T-helper 1 cell treated with Interleukin-12 subunit alpha and Interleukin-12 subunit beta and Interleukin-4 antibody, amounts not matched to agents 30 μg/mL and 1 μg/mL, for 36 hours (primary cell): Measurements from ENCODE around the gene ZDHHC21.
A peak's percentile ranks its signal among the peaks of the same experiment; 100 is the strongest.

Experiments used
- H3K27ac Mint-ChIP-seq: one replicate; pipeline ENCODE4 v1.8.0; 2021; ENCODE audit warnings: mild to moderate bottlenecking, mixed read lengths
- H3K27me3 Mint-ChIP-seq: one replicate; pipeline ENCODE4 v1.8.0; 2021; ENCODE audit warnings: low read depth, mixed read lengths
- H3K36me3 Mint-ChIP-seq: one replicate; pipeline ENCODE4 v1.8.0; 2021; ENCODE audit warnings: low read depth, mixed read lengths
- H3K4me1 Mint-ChIP-seq: one replicate; pipeline ENCODE4 v1.8.0; 2021; ENCODE audit warnings: low read depth, mixed read lengths
- H3K4me3 Mint-ChIP-seq: one replicate; pipeline ENCODE4 v1.8.0; 2021; ENCODE audit warnings: mild to moderate bottlenecking, moderate library complexity, mixed read lengths
- H3K9me3 Mint-ChIP-seq: one replicate; pipeline ENCODE4 v1.8.0; 2021; ENCODE audit warnings: mixed read lengths

ZDHHC21 gene

DNA sequence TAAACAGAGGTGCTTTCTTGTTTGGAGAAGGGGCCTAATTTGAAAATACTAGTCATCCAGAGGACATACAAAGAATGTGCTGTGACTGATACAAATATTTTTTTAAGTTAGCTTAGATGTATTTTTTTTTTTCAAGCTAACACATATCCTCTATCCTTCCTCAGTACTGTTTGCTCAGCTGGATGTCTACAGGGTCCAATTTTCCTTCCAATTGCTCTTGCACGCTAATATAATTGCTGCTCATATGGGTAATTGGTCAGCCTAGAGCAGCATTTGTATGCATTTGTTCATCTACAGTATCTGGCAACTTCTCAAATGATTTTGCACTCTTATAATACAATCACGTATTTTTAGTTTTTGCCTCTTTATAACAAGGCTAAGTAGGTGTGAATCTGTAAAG lies 84.7 kb downstream of the ZDHHC21 start:
- Mint-ChIP-seq H3K9me3 (no peaks in the 10 kb centered on the region), H3K27ac (no peak overlapping the region), H3K4me3 (no peak overlapping the region), H3K36me3 (peaks cover 3% of the 10 kb centered on the region), H3K4me1 (no peaks in the 10 kb centered on the region), H3K27me3 (no peaks in the 10 kb centered on the region)

DNA sequence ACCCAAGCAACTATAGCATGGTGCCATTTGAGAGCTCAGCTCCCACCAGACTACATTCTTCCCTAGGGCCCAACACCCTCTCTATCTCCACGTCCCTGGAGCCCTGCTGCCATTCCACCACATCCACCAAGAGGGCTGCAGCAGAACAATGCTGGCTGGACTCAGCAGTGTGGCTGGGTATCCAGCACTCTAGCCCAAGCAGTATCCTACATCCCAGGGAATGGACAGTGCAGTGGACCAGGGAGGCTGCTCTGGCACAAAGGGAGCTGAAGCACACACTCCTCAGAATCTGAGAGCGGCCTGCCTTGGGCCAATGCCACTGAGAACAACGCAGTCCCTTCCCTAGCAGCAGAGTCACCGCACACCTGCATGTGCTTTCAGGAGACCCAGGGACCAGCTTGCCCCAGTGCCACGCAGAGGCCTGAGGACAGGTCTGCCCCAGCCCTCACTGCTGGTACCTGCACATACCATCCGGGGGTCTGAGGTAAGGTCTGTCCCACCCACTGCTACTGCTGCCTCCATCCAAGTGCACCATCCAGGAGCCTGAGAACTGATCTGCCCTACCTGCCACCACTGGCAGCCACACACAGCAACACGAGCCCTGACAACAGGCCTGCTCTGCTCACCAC lies 95.9 kb downstream of the ZDHHC21 start:
- H3K36me3 Mint-ChIP-seq: peaks cover 21% of the 10 kb centered on the region

DNA sequence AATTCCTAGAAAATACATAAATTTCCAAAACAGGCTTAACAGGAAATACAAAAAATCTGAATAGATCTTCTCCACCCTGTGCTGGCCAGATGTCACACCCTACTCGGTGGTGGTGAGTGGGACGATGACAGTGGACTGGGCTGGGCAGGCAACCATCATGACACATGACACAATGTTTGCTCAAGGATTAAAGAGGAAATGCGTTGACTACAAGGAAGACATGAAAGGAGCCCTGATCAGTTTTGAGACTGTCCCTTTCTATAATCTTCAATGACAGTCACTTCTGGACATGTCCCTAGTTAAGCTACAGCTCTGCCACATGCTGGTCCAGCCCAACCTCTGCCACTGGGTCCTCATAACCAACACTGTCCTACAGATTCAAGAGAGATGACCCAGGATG lies 99.8 kb downstream of the ZDHHC21 start:
- H3K9me3 Mint-ChIP-seq: peaks cover 13% of the 10 kb centered on the region
- no peak overlapping the region for H3K27ac Mint-ChIP-seq
- no peak overlapping the region for H3K4me3 Mint-ChIP-seq
- no peaks in the 10 kb centered on the region for H3K27me3 Mint-ChIP-seq
- no peaks in the 10 kb centered on the region for H3K4me1 Mint-ChIP-seq
- H3K36me3 Mint-ChIP-seq: peaks cover 19% of the 10 kb centered on the region

More for the DNA sequence above, 95.9 kb downstream of the ZDHHC21 start:
- Mint-ChIP-seq H3K27ac (no peak overlapping the region), H3K4me3 (no peak overlapping the region), H3K27me3 (no peaks in the 10 kb centered on the region), H3K9me3 (peaks cover 16% of the 10 kb centered on the region), H3K4me1 (no peaks in the 10 kb centered on the region)

DNA sequence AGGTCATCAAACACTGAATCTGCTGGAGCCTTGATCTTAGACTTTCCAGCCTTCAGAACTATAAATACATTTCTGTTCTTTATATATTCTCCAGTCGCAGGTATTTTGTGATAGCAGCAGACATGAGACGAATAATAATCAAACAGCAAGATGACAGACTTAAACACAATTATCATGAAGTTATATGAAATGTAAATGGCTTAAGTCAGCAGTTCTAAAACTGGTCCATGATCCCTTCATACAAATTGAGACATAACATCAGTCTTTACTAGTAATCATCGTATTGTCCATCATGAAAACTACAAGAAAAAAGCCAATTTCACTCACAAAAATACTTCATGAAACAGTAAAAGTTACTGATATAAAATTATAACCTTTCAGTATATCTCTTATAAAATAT lies 101.8 kb downstream of the ZDHHC21 start:
- H3K9me3 Mint-ChIP-seq: peaks cover 13% of the 10 kb centered on the region
- peaks cover 13% of the 10 kb centered on the region for H3K36me3 Mint-ChIP-seq
- no peak overlapping the region for H3K4me3 Mint-ChIP-seq
- no peaks in the 10 kb centered on the region for H3K4me1 Mint-ChIP-seq
- H3K27ac Mint-ChIP-seq: no peak overlapping the region
- no peaks in the 10 kb centered on the region for H3K27me3 Mint-ChIP-seq

DNA sequence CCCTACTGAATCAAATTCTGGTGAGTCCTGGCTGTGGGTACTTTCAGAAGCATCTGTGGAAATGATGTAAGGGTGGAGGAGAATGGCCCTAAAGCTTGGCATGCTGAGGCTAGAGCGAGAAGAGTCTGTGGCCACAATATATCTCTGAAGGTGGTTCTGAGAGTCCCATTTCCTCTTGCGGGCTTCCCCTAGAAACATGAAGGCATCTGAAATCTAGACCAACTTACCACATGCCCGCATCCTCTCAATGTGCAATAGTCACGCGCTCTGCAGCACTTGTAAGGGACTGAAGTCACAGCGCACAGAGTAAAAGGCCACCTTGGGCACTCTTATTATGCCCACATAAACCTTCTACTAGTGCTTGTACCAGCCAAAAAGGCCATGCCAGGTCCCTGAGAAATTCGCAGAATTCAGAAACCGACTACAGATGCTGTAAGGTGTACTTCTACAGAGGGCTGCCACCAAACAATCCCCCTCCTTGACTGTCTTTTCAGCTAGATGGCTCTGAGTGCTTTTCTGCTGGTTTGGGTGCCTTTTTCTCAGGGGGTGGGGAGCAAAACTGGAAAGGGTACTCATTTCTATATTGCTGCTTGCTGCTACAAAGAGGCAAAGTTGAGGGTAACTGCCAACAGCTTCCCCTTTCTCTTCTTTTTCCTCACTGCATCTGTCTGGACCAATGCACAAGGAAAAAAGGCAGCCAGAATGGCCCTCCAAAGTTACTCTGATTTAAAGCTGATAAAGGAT lies 107.3 kb downstream of the ZDHHC21 start:
- Mint-ChIP-seq H3K27ac (peak overlapping the region; percentile 21), H3K27me3 (peaks cover 22% of the 10 kb centered on the region), H3K36me3 (peaks cover 2% of the 10 kb centered on the region), H3K9me3 (peaks cover 13% of the 10 kb centered on the region), H3K4me1 (peaks cover 9% of the 10 kb centered on the region), H3K4me3 (no peak overlapping the region)

DNA sequence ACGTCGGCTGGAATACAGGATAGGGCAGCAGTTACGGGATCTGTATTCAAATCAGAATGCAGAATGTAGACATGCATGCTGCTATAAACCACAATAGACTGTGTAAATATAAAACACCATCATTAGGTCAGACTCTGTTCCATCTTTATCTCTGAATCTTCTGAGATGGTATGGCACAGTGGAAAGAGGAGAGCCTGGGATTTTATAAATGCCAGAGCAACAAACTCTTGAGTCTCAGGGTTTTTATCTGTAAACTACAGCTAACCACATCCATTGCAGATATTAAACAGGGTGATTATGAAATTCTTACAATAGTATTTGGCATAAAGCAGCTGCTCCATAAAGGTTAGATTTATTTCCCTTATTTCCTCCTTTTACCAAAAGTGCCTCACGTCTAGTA lies 108.7 kb downstream of the ZDHHC21 start:
- Mint-ChIP-seq H3K9me3 (peaks cover 26% of the 10 kb centered on the region), H3K4me1 (peaks cover 9% of the 10 kb centered on the region), H3K27me3 (peaks cover 22% of the 10 kb centered on the region), H3K4me3 (no peak overlapping the region), H3K27ac (no peak overlapping the region), H3K36me3 (peaks cover 2% of the 10 kb centered on the region)

DNA sequence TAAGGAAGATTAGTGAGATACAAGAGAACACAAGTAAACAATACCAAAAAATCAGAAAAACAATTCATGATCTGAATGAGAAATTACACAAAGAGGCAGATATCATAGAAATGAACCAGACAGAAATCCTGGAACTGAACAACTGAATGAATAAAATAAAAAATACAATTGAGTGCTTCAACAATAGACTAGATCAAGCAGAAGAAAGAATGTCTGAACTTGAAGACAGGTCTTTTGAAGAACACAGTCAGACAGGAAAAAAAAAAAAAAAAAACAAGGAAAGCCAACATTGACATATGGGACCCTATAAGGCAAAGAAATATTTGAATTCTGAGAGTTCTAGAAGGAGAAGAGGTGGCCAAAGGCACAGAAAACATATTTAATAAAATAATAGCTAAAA lies 115.2 kb downstream of the ZDHHC21 start:
- Mint-ChIP-seq H3K27ac (no peak overlapping the region), H3K4me3 (no peak overlapping the region), H3K27me3 (peaks cover 21% of the 10 kb centered on the region), H3K4me1 (no peaks in the 10 kb centered on the region), H3K9me3 (peaks cover 55% of the 10 kb centered on the region), H3K36me3 (no peaks in the 10 kb centered on the region)

DNA sequence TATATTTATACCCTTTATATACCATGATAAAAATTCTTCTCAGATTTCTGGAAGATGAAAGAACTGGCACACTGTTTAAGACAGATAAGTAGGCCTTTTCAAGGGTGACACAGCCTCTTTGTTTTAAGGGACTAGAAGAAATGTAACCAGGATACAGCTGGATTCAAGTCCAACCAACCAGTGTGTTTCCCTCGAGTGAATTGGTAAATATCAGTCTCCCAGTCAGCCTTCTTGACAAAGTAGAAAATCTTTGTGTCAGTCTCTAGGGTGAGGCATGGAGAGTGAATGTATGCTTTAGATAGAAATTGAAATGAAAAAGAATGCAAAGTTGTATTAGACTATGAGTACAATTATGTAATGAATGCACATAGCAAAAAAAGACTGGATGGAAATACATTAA lies 119.1 kb downstream of the ZDHHC21 start:
- H3K9me3 Mint-ChIP-seq: peaks cover 30% of the 10 kb centered on the region
- peaks cover 8% of the 10 kb centered on the region for H3K27me3 Mint-ChIP-seq
- no peaks in the 10 kb centered on the region for H3K4me1 Mint-ChIP-seq
- no peak overlapping the region for H3K4me3 Mint-ChIP-seq
- H3K27ac Mint-ChIP-seq: no peak overlapping the region
- no peaks in the 10 kb centered on the region for H3K36me3 Mint-ChIP-seq

DNA sequence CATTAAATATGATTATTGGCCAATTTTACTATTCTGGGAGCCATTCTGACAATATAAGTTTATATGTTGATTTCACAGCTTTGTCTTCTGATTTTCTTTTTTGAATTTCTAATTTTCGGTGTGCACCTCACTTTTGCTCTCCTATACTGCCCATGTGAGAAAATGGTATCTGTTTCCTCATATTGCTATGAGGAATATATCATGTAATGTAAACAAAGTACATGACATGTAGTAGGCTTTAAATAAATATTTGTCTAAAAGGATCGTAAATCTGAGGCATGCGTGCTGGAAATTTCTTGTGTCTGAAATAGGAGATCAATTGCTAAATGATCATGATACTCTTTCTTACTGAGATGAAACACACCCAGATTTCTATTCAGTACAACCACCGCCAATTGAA lies 119.9 kb downstream of the ZDHHC21 start:
- Mint-ChIP-seq H3K27me3 (peaks cover 8% of the 10 kb centered on the region), H3K4me3 (no peak overlapping the region), H3K36me3 (no peaks in the 10 kb centered on the region), H3K4me1 (no peaks in the 10 kb centered on the region), H3K27ac (no peak overlapping the region), H3K9me3 (peaks cover 23% of the 10 kb centered on the region)

DNA sequence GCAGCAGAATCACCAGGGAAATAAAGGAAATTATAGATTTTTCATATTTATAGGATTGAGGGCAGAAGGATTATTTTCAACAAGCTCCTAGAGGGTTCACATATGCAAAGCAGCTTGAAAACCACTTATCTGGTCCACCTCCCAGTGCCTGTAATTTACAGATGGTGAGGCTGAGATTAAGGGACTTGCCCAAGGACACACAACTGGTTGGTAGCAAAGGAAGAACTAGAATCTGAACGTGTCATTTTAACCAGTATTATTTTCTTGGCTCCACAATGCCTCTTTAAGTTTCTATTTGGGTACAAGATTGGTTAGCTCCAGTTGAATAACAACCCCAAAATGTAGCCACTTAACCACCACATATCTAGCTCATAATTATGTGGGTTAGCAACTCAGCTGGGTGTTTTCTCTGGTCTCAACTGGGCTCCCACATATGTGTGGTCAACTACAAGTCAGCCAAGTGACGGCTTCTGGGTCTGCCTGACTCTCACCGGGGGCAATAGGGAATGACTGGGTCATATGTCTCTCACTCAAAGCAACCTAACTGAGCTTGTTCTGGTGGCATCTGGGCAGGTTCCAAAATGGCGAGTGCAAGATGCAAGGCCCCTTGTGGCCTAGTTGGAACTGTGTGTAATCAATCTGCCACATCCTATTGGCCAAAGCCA lies 127.7 kb downstream of the ZDHHC21 start:
- H3K9me3 Mint-ChIP-seq: peaks cover 4% of the 10 kb centered on the region
- H3K4me3 Mint-ChIP-seq: no peak overlapping the region
- H3K27me3 Mint-ChIP-seq: peaks cover 5% of the 10 kb centered on the region
- peaks cover 1% of the 10 kb centered on the region for H3K4me1 Mint-ChIP-seq
- no peak overlapping the region for H3K27ac Mint-ChIP-seq
- no peaks in the 10 kb centered on the region for H3K36me3 Mint-ChIP-seq

DNA sequence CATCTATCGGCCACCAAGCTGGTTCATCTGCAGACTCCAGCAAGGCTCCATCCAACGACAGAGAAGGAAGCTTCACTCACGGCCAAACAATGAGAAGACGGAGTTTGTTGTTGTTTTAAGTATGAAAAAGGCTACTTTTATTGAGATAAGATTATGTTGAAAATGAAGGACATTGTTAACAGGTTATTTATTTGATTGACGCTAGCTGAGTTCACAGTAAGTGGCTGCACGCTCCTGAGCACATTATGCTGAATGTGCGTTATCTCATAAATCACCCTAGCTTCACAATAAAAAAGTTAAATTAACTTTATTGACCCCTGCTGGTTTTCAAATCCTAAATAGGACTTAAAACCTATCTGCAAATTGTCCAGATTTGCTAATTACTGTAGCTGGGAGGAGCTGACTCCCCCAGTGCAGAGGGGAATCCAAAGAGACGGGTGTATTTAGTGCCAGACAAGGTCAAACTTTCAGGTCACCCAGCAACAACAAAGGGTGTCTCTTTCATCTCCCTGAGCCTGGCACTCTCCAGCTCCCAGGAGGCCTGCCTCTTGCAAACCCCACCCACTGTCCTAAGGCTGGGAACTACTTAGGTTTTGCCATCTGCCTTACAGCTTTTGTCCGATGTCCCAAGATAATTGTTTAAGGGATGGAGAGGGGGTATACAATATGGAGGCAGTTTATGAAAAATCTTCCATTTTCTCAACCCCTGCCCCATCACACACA lies 129.2 kb downstream of the ZDHHC21 start:
- Mint-ChIP-seq H3K4me1 (peaks cover 4% of the 10 kb centered on the region), H3K9me3 (peaks cover 10% of the 10 kb centered on the region), H3K4me3 (no peak overlapping the region), H3K27ac (no peak overlapping the region), H3K27me3 (peaks cover 5% of the 10 kb centered on the region), H3K36me3 (no peaks in the 10 kb centered on the region)

DNA sequence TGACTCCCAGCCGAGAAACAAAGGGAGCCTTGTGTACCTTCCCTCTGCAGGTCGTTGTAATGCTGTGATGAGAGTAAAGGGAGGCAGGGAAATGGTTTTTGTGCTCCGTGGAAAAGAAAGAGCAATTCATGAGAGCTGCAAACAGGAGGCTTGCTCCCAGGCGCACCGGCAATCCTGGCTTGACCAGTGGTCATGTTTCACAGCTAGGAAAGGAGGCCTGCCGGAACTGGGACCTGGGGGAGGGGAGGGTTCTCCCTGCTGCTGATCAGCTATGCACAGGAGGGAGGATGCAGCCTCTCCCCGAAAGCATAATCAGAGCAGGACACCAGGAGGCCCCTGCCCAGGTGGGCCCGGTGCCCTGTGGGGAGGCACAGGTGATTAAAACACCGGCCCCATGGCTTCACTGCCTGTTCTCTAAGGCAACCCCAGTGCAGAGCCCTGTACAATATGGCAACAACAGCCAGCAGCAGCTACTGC lies 131.3 kb downstream of the ZDHHC21 start:
- Mint-ChIP-seq H3K36me3 (no peaks in the 10 kb centered on the region), H3K4me3 (no peak overlapping the region), H3K27me3 (peaks cover 11% of the 10 kb centered on the region), H3K9me3 (peaks cover 21% of the 10 kb centered on the region), H3K27ac (no peak overlapping the region), H3K4me1 (peaks cover 4% of the 10 kb centered on the region)
